BLaER1 treated with 17β-estradiol and CSF1 and Interleukin-3, amounts not matched to agents 10 nM and 100 nM (cell line): ENCODE data around the gene FGD4.

Source experiments
- H3K27ac ChIP-seq, 11 experiments: shearing (Covaris generic); formaldehyde crosslinking; 2 replicates each; pipeline ENCODE4 v1.8.1; 2022
- H3K27me3 ChIP-seq, 11 experiments: shearing (Covaris generic); formaldehyde crosslinking; 2 replicates each; pipeline ENCODE4 v1.8.1; 2022
- H3K36me3 ChIP-seq, 11 experiments: shearing (Covaris generic); formaldehyde crosslinking; 2 replicates each; pipeline ENCODE4 v1.8.1; 2022
- H3K4me1 ChIP-seq, 10 experiments: shearing (Covaris generic); formaldehyde crosslinking; 2 replicates each; pipeline ENCODE4 v1.8.1; 2022
- H3K4me2 ChIP-seq, 11 experiments: shearing (Covaris generic); formaldehyde crosslinking; 2 replicates each; pipeline ENCODE4 v1.8.1; 2022
- H3K4me3 ChIP-seq, 10 experiments: shearing (Covaris generic); formaldehyde crosslinking; 2 replicates each; pipeline ENCODE4 v1.8.1; 2022
- H3K9ac ChIP-seq, 11 experiments: shearing (Covaris generic); formaldehyde crosslinking; 2 replicates each; pipeline ENCODE4 v1.8.1; 2022
- H3K9me3 ChIP-seq, 11 experiments: shearing (Covaris generic); formaldehyde crosslinking; replicated peaks in 1 of 11; 2 replicates each; pipeline ENCODE4 v1.8.1; 2022
- H4K20me1 ChIP-seq, 11 experiments: shearing (Covaris generic); formaldehyde crosslinking; 2 replicates each; pipeline ENCODE4 v1.8.1; 2022
- Cebpa-rat ChIP-seq, 11 experiments: shearing (Covaris generic); IDR thresholded peaks; 2 replicates each; pipeline ENCODE4 v1.8.1; 2022

Gene FGD4

GRCh38 chr12:32420356-32420755 lies 21.0 kb downstream of the FGD4 start:
- no peak overlapping the region for H3K9ac ChIP-seq
- H3K4me1 ChIP-seq: peaks cover 0 to 35% (median 8%) of the 10 kb centered on the region in 10 experiments; a peak in 11 of 20 replicates
- H3K4me3 ChIP-seq: no peak overlapping the region
- H3K36me3 ChIP-seq: no peaks in the 10 kb centered on the region
- H3K27ac ChIP-seq: no peak overlapping the region
- H3K27me3 ChIP-seq: peaks cover 0 to 9% (median 0%) of the 10 kb centered on the region in 11 experiments; a peak in 1 of 22 replicates
- H3K4me2 ChIP-seq: no peak overlapping the region
- H3K9me3 ChIP-seq: peaks cover 5 to 29% (median 13%) of the 10 kb centered on the region in 11 experiments; a peak in 16 of 22 replicates
- no peaks in the 10 kb centered on the region for H4K20me1 ChIP-seq
- TF ChIP-seq Cebpa-rat (IDR thresholded peaks at IDR 0.05): no peak

- TF ChIP-seq Cebpa-rat (IDR thresholded peaks at IDR 0.05): no peak
- H3K4me3 ChIP-seq: no peak overlapping the region
- H3K9ac ChIP-seq: no peak overlapping the region
- peaks cover 0 to 43% (median 8%) of the 10 kb centered on the region in 10 experiments; a peak in 11 of 20 replicates for H3K4me1 ChIP-seq
- peak overlapping the region in 1 of 11 experiments; percentile 38; a peak in 1 of 22 replicates for H3K27ac ChIP-seq
- no peaks in the 10 kb centered on the region for H4K20me1 ChIP-seq
- peaks cover 0 to 9% (median 0%) of the 10 kb centered on the region in 11 experiments; a peak in 1 of 22 replicates for H3K27me3 ChIP-seq
- H3K36me3 ChIP-seq: no peaks in the 10 kb centered on the region
- H3K9me3 ChIP-seq: peaks cover 21 to 40% (median 28%) of the 10 kb centered on the region in 11 experiments; a peak in 21 of 22 replicates
- peak overlapping the region in 3 of 11 experiments; percentile 29 to 65 (median 52); a peak in 5 of 22 replicates for H3K4me2 ChIP-seq
Observed at GRCh38 chr12:32423559-32423958, 24.2 kb downstream of the FGD4 start.

GRCh38 chr12:32431025-32431424 lies 31.7 kb downstream of the FGD4 start:
- H3K36me3 ChIP-seq: no peaks in the 10 kb centered on the region; a peak in 1 of 22 replicates

GRCh38 chr12:32435921-32436705 lies 36.8 kb downstream of the FGD4 start:
- 0 out of 22 replicates have a peak, but pooled peaks cover 0 to 4% (median 0%) of the 10 kb centered on the region in 11 experiments for H3K9me3 ChIP-seq
- no peaks in the 10 kb centered on the region for H4K20me1 ChIP-seq
- no peak overlapping the region for H3K4me3 ChIP-seq
- H3K4me1 ChIP-seq: peaks cover 0 to 33% (median 21%) of the 10 kb centered on the region in 10 experiments; a peak in 15 of 20 replicates
- no peak for TF ChIP-seq Cebpa-rat (IDR thresholded peaks at IDR 0.05)
- H3K36me3 ChIP-seq: no peaks in the 10 kb centered on the region
- H3K27ac ChIP-seq: peak overlapping the region in 5 of 11 experiments; percentile 19 to 79 (median 71); a peak in 6 of 22 replicates
- H3K27me3 ChIP-seq: no peaks in the 10 kb centered on the region
- H3K4me2 ChIP-seq: peak overlapping the region in 8 of 11 experiments; percentile 56 to 83 (median 68); a peak in 13 of 22 replicates
- H3K9ac ChIP-seq: peak overlapping the region in 2 of 11 experiments; percentile 52 to 60; a peak in 2 of 22 replicates

More at GRCh38 chr12:32431025-32431424, 31.7 kb downstream of the FGD4 start:
- Histone ChIP-seq H3K4me3 (no peak overlapping the region), H3K27me3 (no peaks in the 10 kb centered on the region), H3K4me2 (no peak overlapping the region), H3K27ac (no peak overlapping the region), H3K9ac (no peak overlapping the region), H3K4me1 (peaks cover 0 to 5% (median under 1%) of the 10 kb centered on the region in 10 experiments; a peak in 8 of 20 replicates), H4K20me1 (no peaks in the 10 kb centered on the region), H3K9me3 (peaks cover 21 to 37% (median 30%) of the 10 kb centered on the region in 11 experiments)
- TF ChIP-seq Cebpa-rat (IDR thresholded peaks at IDR 0.05): no peak

GRCh38 chr12:32437095-32437515 lies 37.7 kb downstream of the FGD4 start:
- peaks cover 0 to 33% (median 21%) of the 10 kb centered on the region in 10 experiments; a peak in 15 of 20 replicates for H3K4me1 ChIP-seq
- H3K36me3 ChIP-seq: no peaks in the 10 kb centered on the region
- H3K27me3 ChIP-seq: no peaks in the 10 kb centered on the region
- no peaks in the 10 kb centered on the region for H4K20me1 ChIP-seq
- H3K9ac ChIP-seq: peak overlapping the region in 5 of 11 experiments; percentile 26 to 60 (median 34); a peak in 10 of 22 replicates
- peak overlapping the region in 1 of 10 experiments; percentile 2; a peak in 1 of 20 replicates for H3K4me3 ChIP-seq
- TF ChIP-seq Cebpa-rat (IDR thresholded peaks at IDR 0.05): no peak
- H3K9me3 ChIP-seq: 0 out of 22 replicates have a peak, but pooled peaks cover 0 to 4% (median 0%) of the 10 kb centered on the region in 11 experiments
- H3K27ac ChIP-seq: peak overlapping the region in 6 of 11 experiments; percentile 11 to 79 (median 63); a peak in 10 of 22 replicates
- H3K4me2 ChIP-seq: peak overlapping the region; percentile 4 to 83 (median 61); a peak in 21 of 22 replicates

GRCh38 chr12:32440120-32440865 lies 40.9 kb downstream of the FGD4 start:
- Histone ChIP-seq H3K4me3 (no peak overlapping the region), H3K4me1 (peaks cover 0 to 44% (median 31%) of the 10 kb centered on the region in 10 experiments; a peak in 15 of 20 replicates), H3K36me3 (no peaks in the 10 kb centered on the region), H3K4me2 (peak overlapping the region in 1 of 11 experiments; percentile 2; a peak in 1 of 22 replicates), H3K9ac (no peak overlapping the region), H3K9me3 (0 out of 22 replicates have a peak, but pooled peaks cover 0 to 4% (median 0%) of the 10 kb centered on the region in 11 experiments), H3K27ac (peak overlapping the region in 2 of 11 experiments; percentile 4 to 30; a peak in 4 of 22 replicates), H4K20me1 (no peaks in the 10 kb centered on the region), H3K27me3 (no peaks in the 10 kb centered on the region)
- TF ChIP-seq Cebpa-rat (IDR thresholded peaks at IDR 0.05): no peak

GRCh38 chr12:32443491-32443890 lies 44.1 kb downstream of the FGD4 start:
- Histone ChIP-seq H3K4me2 (no peak overlapping the region), H3K36me3 (no peaks in the 10 kb centered on the region), H3K4me1 (peaks cover 3 to 28% (median 16%) of the 10 kb centered on the region in 10 experiments; a peak in 18 of 20 replicates), H3K9ac (no peak overlapping the region), H4K20me1 (no peaks in the 10 kb centered on the region), H3K27ac (no peak overlapping the region), H3K4me3 (no peak overlapping the region), H3K9me3 (peaks cover 0 to 4% (median 0%) of the 10 kb centered on the region in 11 experiments; a peak in 1 of 22 replicates), H3K27me3 (no peaks in the 10 kb centered on the region)
- TF ChIP-seq Cebpa-rat (IDR thresholded peaks at IDR 0.05): no peak

GRCh38 chr12:32444895-32445294 lies 45.5 kb downstream of the FGD4 start:
- no peaks in the 10 kb centered on the region; a peak in 1 of 22 replicates for H3K9me3 ChIP-seq
- H3K4me2 ChIP-seq: peak overlapping the region in 2 of 11 experiments; percentile 4 to 31; a peak in 3 of 22 replicates
- no peak overlapping the region for H3K27ac ChIP-seq
- H3K4me1 ChIP-seq: peaks cover 6 to 25% (median 15%) of the 10 kb centered on the region in 10 experiments; a peak in 19 of 20 replicates
- no peaks in the 10 kb centered on the region for H3K36me3 ChIP-seq
- H4K20me1 ChIP-seq: no peaks in the 10 kb centered on the region
- no peaks in the 10 kb centered on the region for H3K27me3 ChIP-seq
- H3K9ac ChIP-seq: no peak overlapping the region
- H3K4me3 ChIP-seq: no peak overlapping the region
- TF ChIP-seq Cebpa-rat (IDR thresholded peaks at IDR 0.05): no peak
